WTC11 (cell line): Measurements from ENCODE around the gene HOXB5.

ENCODE experiments used
- ATF3 ChIP-seq: sonication (generic); formaldehyde crosslinking; conservative IDR thresholded peaks from 2 replicates; pipeline ENCODE4 v1.8.1; 2022; ENCODE audit warnings: mild to moderate bottlenecking, missing genetic modification reagents
- CTCF ChIP-seq: fragments of 200-600 bp; IDR thresholded peaks from 2 replicates; pipeline ENCODE4 v1.8.0; 2022; ENCODE audit warnings: antibody characterized with exemption
- EMX1 ChIP-seq: fragments of 250-450 bp; sonication (Bioruptor Pico); IDR thresholded peaks from 2 replicates; pipeline ENCODE4 v1.8.0; 2021; ENCODE audit warnings: mild to moderate bottlenecking
- KAT7 ChIP-seq: sonication (generic); formaldehyde crosslinking; IDR thresholded peaks from 2 replicates; pipeline ENCODE4 v1.8.1; 2023; ENCODE audit warnings: missing genetic modification reagents, mild to moderate bottlenecking, borderline replicate concordance
- MAX ChIP-seq: sonication (generic); formaldehyde crosslinking; IDR thresholded peaks from 2 replicates; pipeline ENCODE4 v1.8.0; 2022; ENCODE audit warnings: mild to moderate bottlenecking, missing genetic modification reagents
- USF2 ChIP-seq: sonication (generic); formaldehyde crosslinking; IDR thresholded peaks from 2 replicates; pipeline ENCODE4 v1.8.1; 2023; ENCODE audit warnings: mild to moderate bottlenecking, missing genetic modification reagents, moderate library complexity
- ZBTB21 ChIP-seq: sonication (generic); formaldehyde crosslinking; IDR thresholded peaks from 2 replicates; pipeline ENCODE4 v1.8.1; 2023; ENCODE audit warnings: mild to moderate bottlenecking, missing genetic modification reagents, borderline replicate concordance
- ZSCAN18 ChIP-seq: fragments of 250-450 bp; sonication (Bioruptor Pico); IDR thresholded peaks from 2 replicates; pipeline ENCODE4 v2.1.2; 2022; ENCODE audit warnings: mild to moderate bottlenecking, moderate library complexity

- TF ChIP-seq ATF3 (no peak), ZBTB21 (CRISPR knock-in tag) (no peak), KAT7 (CRISPR knock-in tag) (no peak), USF2 (CRISPR knock-in tag) (no peak), EMX1 (CRISPR knock-in tag) (no peak), ZSCAN18 (CRISPR knock-in tag) (no peak), CTCF (no peak), MAX (CRISPR knock-in tag) (no peak)
These were observed 41.7 kb downstream of the HOXB5 start for GRCh38 chr17:48551596-48552465.
